Stimulated activated naive CD4-positive, alpha-beta T cell (primary cell): Measurements from ENCODE around the gene METTL14.

Experiments used
- DNase-seq, 6 experiments: peaks; one replicate each; lab custom pipeline; 2025; lab: John Stamatoyannopoulos, UW

The METTL14 gene

DNA sequence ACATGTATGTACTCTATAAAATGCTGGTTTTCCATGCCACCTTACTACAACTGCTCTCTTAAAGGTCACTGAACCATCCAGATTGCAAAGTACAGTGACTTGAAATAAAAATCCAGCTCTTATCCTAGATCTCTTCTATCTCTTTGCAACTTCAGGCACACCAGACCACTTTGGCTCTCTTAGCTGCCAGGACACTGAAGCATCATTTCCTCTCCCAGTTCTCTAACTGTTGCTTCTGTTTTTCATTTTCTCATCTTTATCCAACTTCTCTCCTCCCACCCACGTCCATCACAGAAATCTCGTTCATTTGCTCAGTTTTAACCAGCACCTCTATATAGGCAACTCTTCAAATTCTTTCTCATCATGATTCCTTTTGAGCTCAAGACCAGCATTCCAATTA, 74.3 kb downstream of the METTL14 start:
- no peak for DNase-seq

GRCh38 chr4:118760092-118760491, 74.9 kb downstream of the METTL14 start:
- DNase-seq, result no peak

DNA sequence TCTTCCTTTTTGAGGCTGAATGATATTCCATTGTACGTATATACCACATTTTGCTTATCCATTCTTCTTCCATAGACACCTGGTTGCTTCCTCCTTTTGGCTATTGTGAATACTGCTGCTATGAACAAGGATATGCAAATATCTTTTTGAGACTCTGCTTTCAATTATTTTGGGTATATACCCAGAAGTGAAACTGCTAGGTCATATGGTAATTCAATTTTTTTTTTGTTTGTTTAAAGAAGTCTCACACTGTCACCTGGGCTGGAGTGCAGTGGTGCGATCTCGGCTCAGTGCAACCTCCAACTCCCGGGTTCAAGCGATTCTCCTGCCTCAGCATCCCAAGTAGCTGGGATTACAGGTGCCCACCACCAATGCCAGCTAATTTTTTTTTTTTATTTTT, 75.3 kb downstream of the METTL14 start:
- no peak for DNase-seq

DNA sequence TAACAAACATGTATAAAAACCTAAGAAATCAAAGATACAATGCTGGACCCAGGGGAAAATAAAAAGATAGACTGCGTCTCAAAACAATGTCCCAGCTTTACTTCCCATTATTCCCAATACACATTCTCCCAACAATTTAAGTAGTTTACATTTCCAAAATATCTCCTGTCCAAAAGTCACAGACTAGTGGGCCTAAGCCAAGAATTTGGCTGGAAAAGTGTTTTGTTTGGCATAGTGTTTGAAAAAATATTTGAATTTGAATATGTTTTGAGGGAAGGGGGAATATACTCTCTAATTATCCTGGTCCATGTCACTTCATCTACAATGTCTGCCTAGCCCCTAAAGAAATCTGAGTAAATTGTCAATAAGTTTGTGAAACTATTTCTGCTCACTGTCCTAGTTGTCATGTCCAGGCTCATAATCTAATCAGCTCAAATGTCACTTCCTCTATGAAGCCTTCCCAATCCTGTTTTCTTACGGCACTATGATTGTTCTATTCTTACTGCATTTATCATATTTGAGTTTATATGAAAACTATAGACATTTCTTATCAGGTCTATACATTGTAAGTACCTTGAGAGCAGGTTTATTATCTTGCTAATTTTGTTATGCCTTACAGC, 76.3 kb downstream of the METTL14 start:
- no peak for DNase-seq

GRCh38 chr4:118762155-118762554, 77.0 kb downstream of the METTL14 start:
- DNase-seq, result no peak

DNA sequence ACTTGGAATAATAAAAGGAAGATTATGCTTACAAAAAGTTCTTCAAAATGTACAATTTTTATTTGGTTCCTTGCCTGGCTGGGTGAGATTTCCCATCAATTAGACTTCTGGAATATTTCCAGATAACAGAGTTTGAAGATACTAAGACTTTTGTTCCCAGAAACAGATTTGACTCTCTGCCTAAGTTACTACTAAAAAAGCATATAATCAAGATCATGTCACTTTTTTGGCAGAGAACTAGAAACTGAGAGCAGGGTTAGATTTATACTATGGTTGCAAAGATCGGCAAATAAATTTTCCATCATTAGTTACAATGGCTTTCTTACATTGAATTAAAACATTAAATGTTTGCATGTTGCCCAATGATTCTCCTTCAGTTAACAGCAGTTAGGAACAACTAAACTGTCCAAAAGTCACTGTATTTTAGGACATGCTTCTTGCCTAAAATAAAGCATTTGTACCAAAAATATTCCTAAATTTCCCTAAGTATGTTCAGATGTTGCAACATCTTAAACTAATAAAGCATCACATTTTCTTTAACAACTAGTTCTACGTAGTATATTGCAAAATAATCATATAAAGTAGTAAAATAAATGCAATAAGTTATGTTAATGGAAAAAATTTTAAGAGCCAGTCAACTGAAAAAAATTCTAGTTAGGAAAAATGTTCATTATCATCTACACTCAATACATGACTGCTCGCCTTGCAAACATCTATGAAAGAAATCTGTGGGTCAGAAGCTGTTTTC, 77.7 kb downstream of the METTL14 start:
- no peak for DNase-seq
